Thoracic aorta (tissue), 2 donors: ENCODE data around the gene TAPT1. TPM values are rescaled to one million over a fixed set of nuclear protein-coding genes. Genes with fewer than 3 reads are reported as not detected.

Experiments used
- ATAC-seq: fragments of 150-250 bp; one replicate; pipeline ENCODE4 v1.8.0; 2017; ENCODE audit warnings: low read depth; ENCODE audit not compliant: insufficient number of reproducible peaks, low FRiP score
- DNase-seq: peaks from one replicate; pipeline ENCODE4 v3.0.0-alpha.2; 2020; ENCODE audit warnings: low spot score
- H3K27ac ChIP-seq, 2 donors: fragments of 200-600 bp; sonication (generic); 1 replicate in 1 of 2; 2 replicates in 1 of 2; pipeline ENCODE4 v1.5.1; 2016; ENCODE audit warnings: mild to moderate bottlenecking in 2 of 2, moderate library complexity in 2 of 2
- H3K27me3 ChIP-seq: fragments of 200-600 bp; sonication (generic); replicated peaks from 2 replicates; pipeline ENCODE4 v1.6.0; 2016; ENCODE audit warnings: mild to moderate bottlenecking; ENCODE audit not compliant: insufficient read depth
- H3K36me3 ChIP-seq: fragments of 200-600 bp; sonication (generic); one replicate; pipeline ENCODE4 v1.5.1; 2016
- H3K4me1 ChIP-seq, 2 donors: fragments of 200-600 bp; sonication (generic); 1 replicate in 1 of 2; 2 replicates in 1 of 2; pipeline versions ENCODE4 v1.5.1 to v1.6.0; 2016; ENCODE audit warnings: low read depth in 2 of 2, mild to moderate bottlenecking in 1 of 2; ENCODE audit not compliant: control insufficient read depth in 1 of 2
- H3K4me3 ChIP-seq: fragments of 200-600 bp; sonication (generic); 2 replicates; pipeline ENCODE4 v1.5.1; 2016; ENCODE audit warnings: mild to moderate bottlenecking
- H3K9me3 ChIP-seq: fragments of 200-600 bp; sonication (generic); 2 replicates; pipeline ENCODE4 v1.5.1; 2016
- CTCF ChIP-seq: fragments of 200-600 bp; sonication (generic); IDR thresholded peaks from one replicate; pipeline ENCODE4 v1.5.1; 2019; ENCODE audit warnings: antibody characterized with exemption
- total RNA-seq, 2 donors: library from RNA; depleted of rRNA; stranded (reverse); fragments of >200 nt; gene quantifications; one replicate each; pipeline versions ENCODE4 v1.1.0 to v1.2.3, GENCODE V29; 2016

The TAPT1 gene
- total RNA-seq, 2 donors from 2014 or later: 34.4 to 36.0 TPM

- TF ChIP-seq CTCF: no peak
- Histone ChIP-seq H3K4me3 (no peak overlapping the region), H3K9me3 (no peaks in the 10 kb centered on the region), H3K4me1 (peaks cover 6 to 38% of the 10 kb centered on the region in 2 donors), H3K27ac (peak overlapping the region; percentile 4 to 44), H3K36me3 (no peaks in the 10 kb centered on the region), H3K27me3 (no peaks in the 10 kb centered on the region)
- DNase-seq (no peak), ATAC-seq (no peak)
These were observed 4.0 kb upstream of the TAPT1 start for GRCh38 chr4:16230308-16230707.

- Histone ChIP-seq H3K27ac (no peak overlapping the region), H3K36me3 (no peaks in the 10 kb centered on the region), H3K9me3 (no peaks in the 10 kb centered on the region), H3K4me1 (peaks cover 12 to 41% of the 10 kb centered on the region in 2 donors), H3K4me3 (no peak overlapping the region), H3K27me3 (no peaks in the 10 kb centered on the region)
- TF ChIP-seq CTCF: no peak
- ATAC-seq (no peak), DNase-seq (no peak)
These were observed 3.3 kb upstream of the TAPT1 start for GRCh38 chr4:16229604-16230003.

- Histone ChIP-seq H3K9me3 (no peaks in the 10 kb centered on the region), H3K36me3 (no peaks in the 10 kb centered on the region), H3K27me3 (no peaks in the 10 kb centered on the region), H3K4me3 (peak overlapping the region; percentile 75), H3K4me1 (peaks cover 28 to 61% of the 10 kb centered on the region in 2 donors), H3K27ac (peak overlapping the region; percentile 84 to 96)
- TF ChIP-seq CTCF: no peak
- DNase-seq (no peak), ATAC-seq (peak; percentile 1)
These were observed 1.2 kb upstream of the TAPT1 start for GRCh38 chr4:16227462-16227868.

GRCh38 chr4:16226816-16227461 is 668 bp upstream of the TAPT1 start:
- TF ChIP-seq CTCF: no peak
- no peak for DNase-seq
- H3K27ac ChIP-seq: peak overlapping the region; percentile 84 to 96
- ATAC-seq: peak; percentile 18
- H3K36me3 ChIP-seq: no peaks in the 10 kb centered on the region
- H3K4me3 ChIP-seq: peak overlapping the region; percentile 75
- H3K4me1 ChIP-seq: peaks cover 33 to 61% of the 10 kb centered on the region in 2 donors
- H3K9me3 ChIP-seq: no peaks in the 10 kb centered on the region
- no peaks in the 10 kb centered on the region for H3K27me3 ChIP-seq

- ATAC-seq: no peak
- Histone ChIP-seq H3K9me3 (no peaks in the 10 kb centered on the region), H3K4me1 (peaks cover 31 to 49% of the 10 kb centered on the region in 2 donors), H3K27me3 (no peaks in the 10 kb centered on the region), H3K4me3 (peak overlapping the region; percentile 75), H3K36me3 (no peaks in the 10 kb centered on the region), H3K27ac (peak overlapping the region; percentile 76 to 77)
- no peak for TF ChIP-seq CTCF
- no peak for DNase-seq
These were observed 956 bp downstream of the TAPT1 start for GRCh38 chr4:16225167-16225862.
